Posterior cingulate gyrus (tissue), 11 donors: Measurements from ENCODE around the gene MAP3K12.
A peak's percentile ranks its signal among the peaks of the same experiment; 100 is the strongest.
"Not testable (repeated sequence)": the region's sequence is repeated elsewhere in the genome, so short reads cannot be mapped to it uniquely, and the experiment has no call there.

ENCODE experiments used
- DNase-seq, 10 donors: peaks; one replicate each; pipeline versions ENCODE4 v3.0.0 to v3.0.0-alpha.2; 2020 to 2021; ENCODE audit warnings: mixed read lengths in 3 of 10
- intact Hi-C: fragments of 100-400 bp; cut with DNase I; formaldehyde crosslinking; loops from one replicate; pipeline ENCODE4 v1.15.1; 2023

Gene MAP3K12

GRCh38 chr12:53495903-53496751 lies 3.1 kb downstream of the MAP3K12 start:
- DNase-seq: peak in 1 of 10 donors; percentile 86

GRCh38 chr12:53493610-53494391 lies 5.5 kb downstream of the MAP3K12 start:
- DNase-seq: no peak
- intact Hi-C loops: no loop called here

More at GRCh38 chr12:53495903-53496751, 3.1 kb downstream of the MAP3K12 start:
- intact Hi-C loops: no loop called here

DNA sequence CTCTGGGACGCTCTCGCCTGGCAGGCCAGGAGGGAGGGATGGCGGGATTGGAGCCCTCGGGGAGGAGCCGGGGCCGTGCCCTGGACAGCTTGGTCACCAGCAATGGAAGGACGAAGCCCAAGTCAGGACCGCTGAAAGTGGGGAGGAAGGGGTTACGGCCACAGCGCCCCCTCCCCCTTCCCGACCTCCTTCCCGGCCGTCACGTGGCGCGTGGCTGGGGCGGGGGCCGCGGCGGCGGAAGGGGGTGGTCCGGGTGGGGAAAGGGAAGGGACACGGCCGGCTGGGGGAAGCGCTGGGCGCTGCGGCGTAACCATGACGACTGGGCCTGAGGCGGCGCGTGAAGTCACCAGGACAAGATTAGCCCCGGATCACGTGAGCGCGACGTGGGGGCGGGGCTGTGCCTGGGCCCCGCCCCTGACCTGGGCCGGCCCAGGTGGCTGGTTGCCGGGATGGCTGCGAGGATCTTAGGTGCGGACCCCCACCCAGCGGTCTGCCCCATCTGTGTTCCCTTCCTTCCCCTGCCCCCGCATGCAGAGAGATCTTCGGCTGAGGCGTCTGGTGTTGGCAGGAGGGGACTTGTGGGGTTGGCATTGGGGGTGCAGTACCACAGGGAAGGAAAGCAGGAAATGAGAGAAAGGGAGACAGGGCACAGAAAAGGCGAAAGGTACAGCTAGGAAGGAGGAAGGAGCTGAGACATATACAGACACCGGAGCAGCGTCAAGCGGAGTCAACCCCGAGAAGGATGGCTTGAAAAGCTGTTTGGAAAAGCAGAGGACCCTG lies 6.2 kb downstream of the MAP3K12 start:
- peak; percentile 89 to 99 (median 95) for DNase-seq
- intact Hi-C loops: no loop called here

DNA sequence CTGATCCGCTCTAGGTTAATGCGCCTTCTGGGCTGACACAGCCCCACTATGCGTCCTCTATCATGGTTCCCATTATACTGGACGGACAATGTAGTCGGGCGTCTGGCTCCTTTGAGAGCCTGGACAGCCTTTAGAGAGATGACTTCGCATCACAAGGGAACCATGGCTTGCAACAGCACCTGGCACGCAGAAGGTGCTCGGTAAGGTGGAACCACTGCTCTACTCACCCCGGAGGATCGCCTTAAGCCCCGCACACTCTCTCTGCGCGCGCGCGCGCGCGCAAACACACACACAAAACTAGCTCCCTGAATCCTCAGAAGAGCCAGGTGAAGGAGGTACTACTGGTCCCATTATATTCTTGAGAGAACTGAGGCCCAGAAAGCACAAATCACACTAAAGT lies 7.1 kb downstream of the MAP3K12 start:
- DNase-seq: no peak
- intact Hi-C loops: no loop called here

GRCh38 chr12:53489242-53489864 lies 9.9 kb downstream of the MAP3K12 start:
- intact Hi-C loops: no loop called here
- DNase-seq: no peak

GRCh38 chr12:53486736-53487487 lies 12.3 kb downstream of the MAP3K12 start:
- no peak for DNase-seq

GRCh38 chr12:53485955-53486735 lies 13.1 kb downstream of the MAP3K12 start:
- intact Hi-C loops: no loop called here

More at GRCh38 chr12:53486736-53487487, 12.3 kb downstream of the MAP3K12 start:
- intact Hi-C loops: no loop called here

GRCh38 chr12:53484686-53485575 lies 14.3 kb downstream of the MAP3K12 start:
- intact Hi-C loops: no loop called here
- no peak for DNase-seq

More at GRCh38 chr12:53485955-53486735, 13.1 kb downstream of the MAP3K12 start:
- no peak for DNase-seq

DNA sequence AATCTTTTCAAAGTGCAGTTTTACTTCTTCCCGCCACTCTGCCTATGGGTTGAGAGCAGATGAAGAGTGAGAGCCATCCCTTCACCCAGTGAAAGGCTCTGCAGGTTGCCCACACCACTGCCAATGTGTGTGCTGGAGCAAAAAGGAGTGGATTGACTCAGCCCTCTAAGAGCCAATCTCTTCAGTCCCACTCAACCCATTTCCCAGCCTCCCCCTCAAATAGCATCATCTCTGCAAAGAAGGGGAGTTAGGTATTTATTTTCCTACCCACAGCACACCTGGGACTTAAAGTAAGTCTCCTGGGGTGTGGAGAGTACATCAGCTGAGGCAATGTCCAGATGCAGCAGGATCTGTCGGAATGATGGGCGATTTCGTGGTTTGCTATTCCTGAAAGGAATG lies 15.3 kb downstream of the MAP3K12 start:
- no peak for DNase-seq
- intact Hi-C loops: no loop called here

DNA sequence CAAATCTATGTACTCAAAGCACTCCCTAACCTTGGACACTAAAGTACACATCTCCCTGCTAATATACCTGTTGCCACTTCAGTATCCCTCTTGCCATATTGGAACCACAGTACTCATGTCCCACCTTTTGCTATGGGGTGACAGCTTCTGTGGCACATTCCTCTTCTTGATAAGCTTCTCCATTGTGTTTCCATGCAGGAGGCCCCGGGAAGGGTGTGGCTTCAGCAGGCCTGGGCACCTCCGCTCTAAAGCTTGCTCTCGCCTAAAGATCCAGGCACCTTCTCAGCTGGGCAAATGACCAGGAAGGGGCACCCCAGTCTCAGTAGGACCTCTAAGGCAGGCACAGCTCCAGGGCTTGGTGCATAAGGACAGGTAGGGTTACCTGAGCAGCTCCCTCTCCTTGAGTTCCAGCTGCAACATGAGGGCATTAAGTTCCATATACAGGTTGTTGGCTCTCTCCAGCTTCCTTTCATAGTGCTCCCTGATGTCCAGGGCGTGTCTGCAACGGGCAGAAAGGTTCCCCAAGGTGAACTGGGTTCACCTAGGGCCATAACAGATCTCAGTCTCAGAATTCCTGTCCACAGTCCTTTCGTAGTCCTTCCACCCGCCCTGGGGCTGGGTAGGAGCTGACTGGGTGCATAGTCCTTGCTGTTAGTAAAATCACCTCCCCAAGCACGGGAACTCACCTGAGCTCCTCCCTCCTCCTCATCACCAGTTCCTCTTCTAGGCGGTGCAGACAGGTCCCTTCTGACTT lies 15.9 kb downstream of the MAP3K12 start:
- DNase-seq: peak in 1 of 10 donors; percentile 68
- intact Hi-C loops: no loop called here

- intact Hi-C loops: no loop called here
- peak in 1 of 10 donors; percentile 63 for DNase-seq
Observed at GRCh38 chr12:53482626-53483168, 16.6 kb downstream of the MAP3K12 start.

DNA sequence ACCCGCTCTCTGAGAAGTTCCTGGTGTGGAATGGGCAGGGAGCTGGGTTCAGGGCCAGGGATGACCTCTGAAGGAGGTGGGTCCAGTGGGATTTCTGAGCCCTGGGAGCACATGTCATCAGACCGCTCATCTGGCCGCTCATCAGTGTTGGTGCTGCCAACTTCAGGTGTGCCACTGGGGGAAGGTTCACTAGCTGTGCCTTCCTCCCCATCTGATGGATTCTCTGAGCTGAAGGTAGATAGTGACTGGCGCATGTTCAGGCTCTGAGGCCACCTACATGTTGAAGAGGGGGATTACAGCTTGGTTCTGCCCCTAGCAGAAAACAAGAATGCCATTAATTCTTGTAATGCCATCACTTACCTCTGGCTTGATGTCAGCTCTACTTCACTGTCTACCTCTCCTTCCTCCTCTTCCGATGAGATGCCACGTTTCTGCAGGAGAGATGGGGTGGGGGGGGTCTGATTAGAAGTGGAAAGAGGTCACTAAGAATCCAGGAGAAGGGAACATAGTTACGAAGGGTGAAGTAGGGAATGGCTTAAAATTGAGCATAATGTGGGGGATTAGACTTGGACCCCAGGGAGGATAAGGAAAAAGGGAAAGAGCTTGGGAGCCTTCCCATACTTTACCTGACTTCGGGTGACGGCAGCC lies 17.2 kb downstream of the MAP3K12 start:
- peak in 1 of 10 donors; percentile 63 for DNase-seq

GRCh38 chr12:53481458-53481857 lies 17.8 kb downstream of the MAP3K12 start:
- intact Hi-C loops, DNase-seq: not testable (repeated sequence)

More for the DNA sequence above, 17.2 kb downstream of the MAP3K12 start:
- intact Hi-C loops: no loop called here

DNA sequence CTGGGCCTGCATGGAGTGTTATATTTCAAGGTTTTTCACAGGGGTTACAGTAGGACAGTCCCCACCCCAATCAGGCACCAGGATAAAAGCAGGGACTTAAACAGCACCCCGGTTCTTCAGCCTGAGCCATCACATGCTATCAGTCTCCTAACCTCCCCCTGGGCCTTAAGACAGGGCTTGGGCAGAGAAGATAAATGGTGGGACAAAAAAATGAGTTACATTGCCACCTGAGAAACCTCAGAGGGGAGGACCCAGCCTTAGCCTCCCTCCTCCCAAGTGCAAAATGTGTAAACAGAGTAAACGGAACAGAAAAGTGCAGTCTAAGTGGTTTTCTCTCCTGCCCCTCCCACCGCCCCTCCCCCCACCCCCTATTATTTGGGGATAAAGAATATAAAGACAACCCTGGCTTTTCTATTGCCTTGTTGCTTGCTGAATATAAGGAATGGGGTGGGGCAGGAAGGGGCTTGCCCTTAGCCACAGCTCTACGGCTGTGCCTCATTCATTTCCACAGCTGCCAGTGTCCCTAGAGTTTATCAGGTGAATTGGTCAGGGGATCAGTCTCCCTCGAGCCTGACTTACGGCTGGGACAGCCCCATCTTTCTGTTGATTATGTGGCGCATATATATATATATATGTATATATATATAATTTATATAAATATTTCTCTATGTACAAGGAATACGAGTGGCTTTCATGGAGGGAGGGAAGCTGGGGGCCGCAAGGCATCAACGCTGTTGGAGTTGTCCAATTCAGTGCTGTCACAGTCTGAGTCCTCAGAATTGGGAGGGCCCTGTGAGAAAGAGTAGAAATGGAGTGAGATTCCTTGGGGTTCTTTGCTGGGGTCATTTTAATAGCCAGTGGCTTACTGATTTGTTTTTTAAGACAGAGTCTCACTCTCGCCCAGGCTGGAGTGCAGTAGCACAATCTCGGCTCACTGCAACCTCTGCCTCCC lies 18.5 kb downstream of the MAP3K12 start:
- no peak for DNase-seq
- intact Hi-C loops: no loop called here

- intact Hi-C loops: no loop called here
- no peak for DNase-seq
Observed at GRCh38 chr12:53479331-53479730, 19.9 kb downstream of the MAP3K12 start.
